K562 (cell line): Measurements from ENCODE around the gene FEN1. TPM values are rescaled to one million over a fixed set of nuclear protein-coding genes. Genes with fewer than 3 reads are reported as not detected.

Experiments used
- ESRRA ChIP-seq: fragments of 450-650 bp; IDR thresholded peaks from 2 replicates; pipeline ENCODE4 v1.6.1; 2014; ENCODE audit warnings: low read depth, mild to moderate bottlenecking, moderate library complexity, borderline replicate concordance
- GABPA ChIP-seq: fragments of 200-800 bp; sonication (Bioruptor generic); conservative IDR thresholded peaks from 2 replicates; pipeline ENCODE4 v1.6.1; 2016; ENCODE audit warnings: low read depth, missing genetic modification characterization, missing compliant biosample characterization
- GATAD2B ChIP-seq: fragments of 450-650 bp; IDR thresholded peaks from 2 replicates; pipeline ENCODE4 v1.6.1; 2017; ENCODE audit warnings: mild to moderate bottlenecking, borderline replicate concordance
- NR2C1 ChIP-seq, 2 experiments: fragments of 450-650 bp; IDR thresholded peaks; 2 replicates each; pipeline ENCODE4 v1.6.1; 2017; ENCODE audit warnings: mild to moderate bottlenecking in 2 of 2, antibody characterized with exemption in 1 of 2, inconsistent platforms in 1 of 2, missing compliant biosample characterization in 1 of 2, missing genetic modification characterization in 1 of 2
- TOE1 ChIP-seq, 2 experiments: fragments of 450-650 bp in 1 of 2; sonication (generic) in 1 of 2; formaldehyde crosslinking in 1 of 2; IDR thresholded peaks; 2 replicates each; pipeline versions ENCODE4 v1.7.1 to v1.8.0; 2016 to 2022; ENCODE audit warnings: borderline replicate concordance in 2 of 2, mild to moderate bottlenecking in 2 of 2, antibody characterized with exemption in 1 of 2, inconsistent platforms in 1 of 2, low read depth in 1 of 2, missing genetic modification reagents in 1 of 2, moderate library complexity in 1 of 2
- ZFP36 ChIP-seq: fragments of 150-350 bp; IDR thresholded peaks from 2 replicates; pipeline ENCODE4 v1.6.1; 2018; ENCODE audit warnings: low read length, low read depth; ENCODE audit not compliant: partially characterized antibody
- polyA plus RNA-seq, 8 experiments: library from polyadenylated mRNA; depleted of rRNA in 4 of 8; stranded (reverse) in 5 of 8; unstranded in 3 of 8; fragments of >200 nt; fragmentation: Nextera tagmentation in 2 of 8; fragmentation: Illumina TruSeq in 1 of 8; extraction: Ambion mirVana in 2 of 8; extraction: Trizol in 1 of 8; gene quantifications; 2 replicates each; pipeline versions ENCODE4 v1.2.1 to v1.2.3, GENCODE V29; 2011 to 2014; ENCODE audit warnings: inconsistent platforms in 1 of 8, missing spikeins in 1 of 8
- total RNA-seq, 7 experiments: library from RNA; depleted of rRNA in 6 of 7; stranded (reverse); fragments of >200 nt in 6 of 7; fragmentation: Illumina TruSeq in 2 of 7; extraction: Trizol in 2 of 7; gene quantifications; 2 replicates each; pipeline versions ENCODE4 v1.2.1 to v1.2.3, GENCODE V29; 2011 to 2021; ENCODE audit warnings: low replicate concordance in 1 of 7
- TF ChIP-seq, protein P1 (sequence below): IDR thresholded peaks from 3 replicates; pipeline ENCODE4 v1.6.1; 2011; ENCODE audit warnings: borderline replicate concordance, mild to moderate bottlenecking, moderate library complexity; ENCODE audit not compliant: insufficient read length; ENCODE audit errors: extremely low read depth

FEN1 gene
- total and polyA plus RNA-seq, 9 of the 15 experiments (the other 6 are each of a cell fraction or from before 2014, with no cell fraction given), result 58.1 to 156 (median 137) TPM

DNA sequence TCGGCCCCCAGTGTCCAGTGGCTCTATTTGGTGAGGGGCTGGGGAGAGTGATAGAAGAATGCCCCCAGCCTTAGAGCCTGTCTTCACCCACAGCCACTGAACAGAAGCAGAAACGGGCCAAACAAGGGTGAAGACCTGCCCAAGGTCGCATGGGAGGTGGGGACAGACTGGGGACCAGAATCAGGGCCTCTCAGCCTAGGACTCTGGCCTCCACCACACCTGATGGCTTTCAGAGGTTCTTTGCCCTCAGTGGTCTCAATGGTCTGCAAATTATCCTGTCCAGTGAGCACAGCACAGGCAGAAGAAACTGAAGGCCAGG is 44.8 kb upstream of the FEN1 start (continued):
- TF ChIP-seq, protein P1, sequence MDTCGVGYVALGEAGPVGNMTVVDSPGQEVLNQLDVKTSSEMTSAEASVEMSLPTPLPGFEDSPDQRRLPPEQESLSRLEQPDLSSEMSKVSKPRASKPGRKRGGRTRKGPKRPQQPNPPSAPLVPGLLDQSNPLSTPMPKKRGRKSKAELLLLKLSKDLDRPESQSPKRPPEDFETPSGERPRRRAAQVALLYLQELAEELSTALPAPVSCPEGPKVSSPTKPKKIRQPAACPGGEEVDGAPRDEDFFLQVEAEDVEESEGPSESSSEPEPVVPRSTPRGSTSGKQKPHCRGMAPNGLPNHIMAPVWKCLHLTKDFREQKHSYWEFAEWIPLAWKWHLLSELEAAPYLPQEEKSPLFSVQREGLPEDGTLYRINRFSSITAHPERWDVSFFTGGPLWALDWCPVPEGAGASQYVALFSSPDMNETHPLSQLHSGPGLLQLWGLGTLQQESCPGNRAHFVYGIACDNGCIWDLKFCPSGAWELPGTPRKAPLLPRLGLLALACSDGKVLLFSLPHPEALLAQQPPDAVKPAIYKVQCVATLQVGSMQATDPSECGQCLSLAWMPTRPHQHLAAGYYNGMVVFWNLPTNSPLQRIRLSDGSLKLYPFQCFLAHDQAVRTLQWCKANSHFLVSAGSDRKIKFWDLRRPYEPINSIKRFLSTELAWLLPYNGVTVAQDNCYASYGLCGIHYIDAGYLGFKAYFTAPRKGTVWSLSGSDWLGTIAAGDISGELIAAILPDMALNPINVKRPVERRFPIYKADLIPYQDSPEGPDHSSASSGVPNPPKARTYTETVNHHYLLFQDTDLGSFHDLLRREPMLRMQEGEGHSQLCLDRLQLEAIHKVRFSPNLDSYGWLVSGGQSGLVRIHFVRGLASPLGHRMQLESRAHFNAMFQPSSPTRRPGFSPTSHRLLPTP, result no peak
- TF ChIP-seq GATAD2B, result no peak
- no peak; the same call in 1 of the 2 replicates for TF ChIP-seq NR2C1 (IDR thresholded peaks at IDR 0.05)
- peak; percentile 7; the same call in 1 of the 2 replicates for TF ChIP-seq NR2C1 (tag; IDR thresholded peaks at IDR 0.05)
- 0 out of 2 replicates have a peak, but pooled peaks have one; percentile 6 for TF ChIP-seq TOE1 (IDR thresholded peaks at IDR 0.05; ENCODE audit: borderline replicate concordance)
- no peak for TF ChIP-seq TOE1 (CRISPR knock-in tag; IDR thresholded peaks at IDR 0.05; ENCODE audit: borderline replicate concordance, low read depth)
- peak; percentile 51; the same call in 1 of the 2 replicates for TF ChIP-seq ESRRA
- TF ChIP-seq GABPA (tag), result 0 out of 2 replicates have a peak, but pooled peaks have one; percentile 6
- no peak for TF ChIP-seq ZFP36
